Stimulated activated naive B cell treated with anti-CD40 and anti-IgM and Interleukin-4, amounts not matched to agents 10 μg/mL and 1 μg/mL and 100 μg/mL, for 72 hours (primary cell): ENCODE results near the gene DIS3L.
"Not testable (repeated sequence)": the region's sequence is repeated elsewhere in the genome, so short reads cannot be mapped to it uniquely, and the experiment has no call there.

Experiments
- ATAC-seq, 2 donors: fragments of 150-1000 bp; cut with Tn5 transposase; replicated peaks; 2 replicates each; pipeline ENCODE4 v1.10.0; 2021; ENCODE audit warnings: moderate library complexity in 1 of 2
- DNase-seq: peaks from one replicate; pipeline ENCODE4 v3.0.0; 2021
- H3K27ac Mint-ChIP-seq: one replicate; pipeline ENCODE4 v1.8.0; 2022; ENCODE audit warnings: mild to moderate bottlenecking, mixed read lengths
- H3K27me3 Mint-ChIP-seq, 2 donors: one replicate each; pipeline ENCODE4 v1.8.0; 2022; ENCODE audit warnings: mixed read lengths in 2 of 2
- H3K36me3 Mint-ChIP-seq, 2 donors: one replicate each; pipeline ENCODE4 v1.8.0; 2022; ENCODE audit warnings: mixed read lengths in 2 of 2, mild to moderate bottlenecking in 1 of 2
- H3K4me1 Mint-ChIP-seq, 2 donors: one replicate each; pipeline ENCODE4 v1.8.0; 2022; ENCODE audit warnings: mixed read lengths in 2 of 2, mild to moderate bottlenecking in 1 of 2
- H3K4me3 Mint-ChIP-seq, 2 donors: one replicate each; pipeline ENCODE4 v1.8.0; 2022; ENCODE audit warnings: mild to moderate bottlenecking in 2 of 2, mixed read lengths in 2 of 2, moderate library complexity in 1 of 2
- H3K9me3 Mint-ChIP-seq, 2 donors: one replicate each; pipeline ENCODE4 v1.8.0; 2022; ENCODE audit warnings: mixed read lengths in 2 of 2, mild to moderate bottlenecking in 1 of 2

Gene DIS3L

GRCh38 chr15:66310786-66311185, 17.4 kb downstream of the DIS3L start:
- DNase-seq (no peak), ATAC-seq (no peak)
- Mint-ChIP-seq H3K4me3 (no peak overlapping the region), H3K4me1 (peaks cover 0 to 2% of the 10 kb centered on the region in 2 donors), H3K36me3 (peaks cover 36 to 42% of the 10 kb centered on the region in 2 donors), H3K27me3 (no peaks in the 10 kb centered on the region), H3K9me3 (no peaks in the 10 kb centered on the region), H3K27ac (no peak overlapping the region)

DNA sequence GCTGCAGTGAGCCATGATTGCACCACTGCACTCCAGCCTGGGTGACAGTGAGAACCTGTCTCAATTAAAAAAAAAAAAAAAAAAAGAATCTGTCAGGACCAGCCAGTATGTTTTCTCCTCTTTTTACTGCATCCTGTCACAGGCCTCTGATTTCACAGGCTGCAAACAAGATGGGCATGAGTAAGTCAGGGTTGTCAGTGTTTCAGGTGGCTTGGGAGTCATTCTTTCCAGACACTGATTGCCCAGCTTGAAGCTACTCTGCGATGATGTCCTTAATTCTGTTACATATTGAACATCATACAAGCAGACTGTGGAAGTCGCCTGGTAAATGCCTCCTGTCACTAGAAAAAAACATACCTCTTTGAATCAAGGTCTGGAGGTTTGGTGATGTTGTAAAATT, 18.8 kb downstream of the DIS3L start:
- H3K27me3 Mint-ChIP-seq: no peaks in the 10 kb centered on the region
- DNase-seq: no peak
- no peak for ATAC-seq
- H3K4me3 Mint-ChIP-seq: no peak overlapping the region
- no peak overlapping the region for H3K27ac Mint-ChIP-seq
- H3K36me3 Mint-ChIP-seq: peaks cover 43 to 53% of the 10 kb centered on the region in 2 donors
- H3K4me1 Mint-ChIP-seq: peaks cover 2 to 5% of the 10 kb centered on the region in 2 donors
- no peaks in the 10 kb centered on the region for H3K9me3 Mint-ChIP-seq

GRCh38 chr15:66323312-66323928, 30.1 kb downstream of the DIS3L start:
- Mint-ChIP-seq H3K4me1 (no peaks in the 10 kb centered on the region), H3K27ac (peak overlapping the region; percentile 53), H3K9me3 (no peaks in the 10 kb centered on the region), H3K27me3 (no peaks in the 10 kb centered on the region), H3K4me3 (no peak overlapping the region), H3K36me3 (peaks cover 17 to 31% of the 10 kb centered on the region in 2 donors)
- no peak for ATAC-seq
- no peak for DNase-seq

- peaks cover 21 to 32% of the 10 kb centered on the region in 2 donors for H3K36me3 Mint-ChIP-seq
- no peaks in the 10 kb centered on the region for H3K9me3 Mint-ChIP-seq
- ATAC-seq (no peak), DNase-seq (no peak)
- no peak overlapping the region for H3K4me3 Mint-ChIP-seq
- no peak overlapping the region for H3K27ac Mint-ChIP-seq
- H3K27me3 Mint-ChIP-seq: no peaks in the 10 kb centered on the region
- no peaks in the 10 kb centered on the region for H3K4me1 Mint-ChIP-seq
Measured at GRCh38 chr15:66326051-66326450, 32.7 kb downstream of the DIS3L start.

DNA sequence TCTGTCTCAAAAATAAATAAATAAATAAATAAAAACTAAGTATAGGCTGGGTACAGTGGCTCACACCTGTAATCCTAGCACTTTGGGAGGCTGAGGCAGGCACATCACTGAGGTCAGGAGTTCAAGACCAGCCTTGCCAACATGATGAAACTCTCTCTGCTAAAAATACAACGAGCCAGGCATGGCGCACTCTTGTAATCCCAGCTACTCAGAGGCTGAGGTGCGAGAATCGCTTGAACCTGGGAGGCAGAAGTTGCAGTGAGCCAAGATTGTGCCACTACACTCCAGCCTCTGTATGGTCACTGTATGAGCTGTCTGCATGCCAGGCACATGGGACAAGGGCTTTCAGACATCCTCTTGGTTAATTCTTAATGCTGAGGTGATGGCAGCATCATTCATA, 34.4 kb downstream of the DIS3L start:
- Mint-ChIP-seq H3K27ac (no peak overlapping the region), H3K4me1 (no peaks in the 10 kb centered on the region), H3K36me3 (peaks cover 21 to 32% of the 10 kb centered on the region in 2 donors), H3K4me3 (no peak overlapping the region), H3K27me3 (no peaks in the 10 kb centered on the region), H3K9me3 (no peaks in the 10 kb centered on the region)
- no peak for ATAC-seq
- no peak for DNase-seq

DNA sequence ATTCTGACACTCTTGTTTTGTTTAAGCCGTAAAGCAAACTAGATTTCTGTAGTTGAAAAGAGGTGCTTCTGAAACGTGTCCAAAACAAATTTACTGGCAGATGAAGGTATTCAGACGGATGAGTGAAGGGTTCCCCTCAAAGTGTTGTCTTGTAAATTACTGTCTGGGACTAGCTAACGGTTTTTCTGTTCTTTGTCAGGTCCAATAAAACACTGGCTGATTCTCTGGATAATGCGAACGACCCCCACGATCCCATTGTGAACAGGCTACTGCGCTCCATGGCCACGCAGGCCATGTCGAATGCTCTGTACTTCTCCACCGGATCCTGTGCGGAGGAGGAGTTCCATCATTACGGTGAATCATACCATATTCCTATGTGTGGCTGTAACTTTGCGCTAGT, 35.4 kb downstream of the DIS3L start:
- no peak for ATAC-seq
- no peaks in the 10 kb centered on the region for H3K9me3 Mint-ChIP-seq
- H3K36me3 Mint-ChIP-seq: peaks cover 19 to 31% of the 10 kb centered on the region in 2 donors
- H3K4me1 Mint-ChIP-seq: no peaks in the 10 kb centered on the region
- no peak for DNase-seq
- H3K4me3 Mint-ChIP-seq: no peak overlapping the region
- no peaks in the 10 kb centered on the region for H3K27me3 Mint-ChIP-seq
- no peak overlapping the region for H3K27ac Mint-ChIP-seq

DNA sequence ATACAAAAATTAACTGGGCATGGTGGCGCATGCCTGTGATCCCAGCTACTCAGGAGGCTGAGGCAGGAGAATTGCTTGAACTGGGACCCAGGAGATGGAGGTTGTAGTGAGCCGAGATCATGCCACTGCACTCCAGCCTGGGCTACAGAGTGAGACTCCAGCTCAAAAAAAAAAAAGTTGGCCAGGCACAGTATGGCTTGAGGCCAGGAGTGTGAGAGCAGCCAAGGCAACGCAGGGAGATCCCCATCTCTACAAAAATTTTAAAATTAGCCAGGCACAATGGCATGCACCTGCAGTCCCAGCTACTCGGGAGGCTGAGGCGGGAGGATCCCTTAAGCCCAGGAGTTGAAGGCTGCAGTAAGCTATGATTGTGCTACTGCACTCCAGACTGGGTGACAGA, 55.2 kb downstream of the DIS3L start:
- not testable (repeated sequence) for H3K27ac Mint-ChIP-seq, H3K4me1 Mint-ChIP-seq, ATAC-seq, H3K27me3 Mint-ChIP-seq, DNase-seq, H3K9me3 Mint-ChIP-seq, H3K4me3 Mint-ChIP-seq
- H3K36me3 Mint-ChIP-seq: peaks cover 22 to 42% of the 10 kb centered on the region in 2 donors

DNA sequence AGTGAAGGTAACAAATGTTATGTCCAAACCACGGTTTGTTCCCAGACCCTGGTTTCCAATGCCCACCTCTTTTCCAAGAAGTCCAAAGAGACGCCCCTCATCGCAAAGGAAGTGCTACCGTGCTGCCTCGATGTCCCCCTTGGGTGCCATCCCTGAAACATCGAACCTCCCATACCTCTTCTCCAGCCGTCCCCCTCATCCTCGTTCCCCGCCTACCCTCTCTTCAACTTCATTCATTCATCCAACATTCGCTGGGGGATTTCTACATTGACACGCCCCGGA, 62.6 kb downstream of the DIS3L start:
- Mint-ChIP-seq H3K27ac (peak overlapping the region; percentile 95), H3K4me1 (peaks cover 18 to 30% of the 10 kb centered on the region in 2 donors), H3K36me3 (peaks cover 12 to 25% of the 10 kb centered on the region in 2 donors), H3K9me3 (no peaks in the 10 kb centered on the region), H3K27me3 (no peaks in the 10 kb centered on the region), H3K4me3 (peak overlapping the region; percentile 90)
- DNase-seq (no peak), ATAC-seq (no peak)

- DNase-seq (peak; percentile 96), ATAC-seq (peak; percentile 97)
- H3K27me3 Mint-ChIP-seq: no peaks in the 10 kb centered on the region
- peak within 1 kb of the TSS; percentile 95 for H3K27ac Mint-ChIP-seq
- H3K4me3 Mint-ChIP-seq: peak within 1 kb of the TSS; percentile 90
- peaks cover 18 to 30% of the 10 kb centered on the region in 2 donors for H3K4me1 Mint-ChIP-seq
- H3K36me3 Mint-ChIP-seq: peaks cover 12 to 24% of the 10 kb centered on the region in 2 donors
- no peaks in the 10 kb centered on the region for H3K9me3 Mint-ChIP-seq
Measured at GRCh38 chr15:66356359-66357236, 63.2 kb downstream of the DIS3L start, which contains the start of gene TIPIN. TSS of gene TIPIN (minus strand) at chr15:66356685. CDS start at chr15:66352947, 3,738 bp downstream.

- Mint-ChIP-seq H3K9me3 (no peaks in the 10 kb centered on the region), H3K27ac (no peak overlapping the region), H3K36me3 (peaks cover 1 to 10% of the 10 kb centered on the region in 2 donors), H3K4me1 (peaks cover 12 to 23% of the 10 kb centered on the region in 2 donors), H3K4me3 (no peak overlapping the region), H3K27me3 (no peaks in the 10 kb centered on the region)
- no peak for DNase-seq
- no peak for ATAC-seq
Measured at GRCh38 chr15:66359740-66360139, 66.4 kb downstream of the DIS3L start.

DNA sequence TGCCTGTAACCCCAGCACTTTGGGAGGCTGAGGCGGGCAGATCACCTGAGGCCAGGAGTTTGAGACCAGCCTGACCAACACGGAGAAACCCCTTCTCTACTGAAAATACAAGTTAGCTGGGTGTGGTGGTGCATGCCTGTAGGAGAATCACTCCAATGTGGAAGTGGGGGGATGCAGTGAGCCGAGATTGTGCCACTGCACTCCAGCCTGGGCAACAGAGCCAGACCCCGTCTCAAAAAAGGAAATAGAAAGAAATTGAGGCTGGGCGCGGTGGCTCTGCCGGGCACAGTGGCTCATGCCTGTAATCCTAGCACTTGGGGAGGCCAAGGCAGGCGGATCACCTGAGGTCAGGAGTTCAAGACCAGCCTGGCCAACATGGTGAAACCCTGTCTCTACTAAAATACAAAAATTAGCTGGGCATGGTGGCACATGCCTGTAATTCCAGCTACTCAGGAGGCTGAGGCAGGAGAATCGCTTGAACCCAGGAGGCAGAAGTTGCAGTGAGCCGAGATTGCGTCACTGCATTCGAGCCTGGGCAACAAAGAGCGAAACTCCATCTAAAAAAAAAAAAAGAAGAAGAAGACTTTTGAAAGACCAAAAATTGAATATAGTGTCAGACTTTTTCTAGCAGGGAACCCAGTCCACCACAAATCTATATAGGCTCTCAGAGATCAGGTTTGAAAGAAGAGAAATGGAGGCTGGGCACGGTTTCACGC, 68.5 kb downstream of the DIS3L start:
- H3K4me1 Mint-ChIP-seq, H3K27me3 Mint-ChIP-seq, H3K27ac Mint-ChIP-seq, ATAC-seq, H3K36me3 Mint-ChIP-seq, H3K9me3 Mint-ChIP-seq, H3K4me3 Mint-ChIP-seq, DNase-seq: not testable (repeated sequence)

DNA sequence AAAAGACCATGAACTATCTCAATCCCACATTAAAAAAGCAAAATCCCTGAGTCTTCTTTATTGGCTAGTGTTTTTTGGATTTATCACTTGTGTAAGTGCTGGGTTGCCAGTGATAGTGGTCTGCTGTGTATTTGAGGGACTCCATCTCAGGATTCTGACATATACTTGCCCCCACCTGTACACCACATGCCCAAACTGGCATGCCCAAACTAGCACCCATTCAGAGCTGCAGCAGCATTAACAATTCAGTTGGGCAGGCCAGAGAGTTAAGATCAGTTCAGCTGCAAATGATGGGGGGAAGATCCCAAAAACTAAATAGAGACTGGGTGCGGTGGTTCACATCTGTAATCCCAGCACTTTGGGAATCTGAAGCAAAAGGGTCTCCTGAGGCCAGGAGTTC, 69.4 kb downstream of the DIS3L start:
- ATAC-seq (no peak), DNase-seq (no peak)
- peaks cover 0 to 2% of the 10 kb centered on the region in 2 donors for H3K4me1 Mint-ChIP-seq
- H3K27me3 Mint-ChIP-seq: no peaks in the 10 kb centered on the region
- H3K27ac Mint-ChIP-seq: no peak overlapping the region
- no peak overlapping the region for H3K4me3 Mint-ChIP-seq
- no peaks in the 10 kb centered on the region for H3K36me3 Mint-ChIP-seq
- H3K9me3 Mint-ChIP-seq: no peaks in the 10 kb centered on the region

GRCh38 chr15:66364944-66365528, 71.7 kb downstream of the DIS3L start:
- Mint-ChIP-seq H3K36me3 (no peaks in the 10 kb centered on the region), H3K27ac (no peak overlapping the region), H3K9me3 (no peaks in the 10 kb centered on the region), H3K27me3 (no peaks in the 10 kb centered on the region), H3K4me3 (no peak overlapping the region), H3K4me1 (peaks cover 3 to 8% of the 10 kb centered on the region in 2 donors)
- DNase-seq: no peak
- no peak for ATAC-seq
